Type B pancreatic cell (in vitro differentiated cells): Measurements from ENCODE around the gene WASF3. TPM values are rescaled to one million over a fixed set of nuclear protein-coding genes. Genes with fewer than 3 reads are reported as not detected.

Experiments
- DNase-seq: peaks from one replicate; pipeline ENCODE4 v3.0.0; 2021; ENCODE audit warnings: mixed read lengths; ENCODE audit not compliant: unreplicated experiment; ENCODE audit errors: extremely low spot score
- H3K27ac Mint-ChIP-seq: 2 replicates; pipeline ENCODE4 v1.8.0; 2021; ENCODE audit warnings: mild to moderate bottlenecking, mixed read lengths
- H3K27me3 Mint-ChIP-seq: 2 replicates; pipeline ENCODE4 v1.8.0; 2021; ENCODE audit warnings: mixed read lengths
- H3K36me3 Mint-ChIP-seq: 2 replicates; pipeline ENCODE4 v1.8.0; 2021; ENCODE audit warnings: mixed read lengths
- H3K4me1 Mint-ChIP-seq: one replicate; pipeline ENCODE4 v1.8.0; 2021; ENCODE audit warnings: mixed read lengths; ENCODE audit not compliant: unreplicated experiment
- H3K4me3 Mint-ChIP-seq: 2 replicates; pipeline ENCODE4 v1.8.0; 2021; ENCODE audit warnings: mild to moderate bottlenecking, mixed read lengths
- H3K9me3 Mint-ChIP-seq: 2 replicates; pipeline ENCODE4 v1.8.0; 2021; ENCODE audit warnings: mixed read lengths
- total RNA-seq: library from RNA; stranded (reverse); gene quantifications from 2 replicates; pipeline ENCODE4 v1.2.1, GENCODE V29; 2021; ENCODE audit warnings: low replicate concordance
- TF ChIP-seq, protein P1 (sequence below): fragments of 200-600 bp; sonication (generic); conservative IDR thresholded peaks from 2 replicates; pipeline ENCODE4 v1.5.0; 2021; ENCODE audit warnings: antibody characterized with exemption, mild to moderate bottlenecking

The WASF3 gene
- total RNA-seq, 1 donor from 2014 or later = 40.2 TPM

DNA sequence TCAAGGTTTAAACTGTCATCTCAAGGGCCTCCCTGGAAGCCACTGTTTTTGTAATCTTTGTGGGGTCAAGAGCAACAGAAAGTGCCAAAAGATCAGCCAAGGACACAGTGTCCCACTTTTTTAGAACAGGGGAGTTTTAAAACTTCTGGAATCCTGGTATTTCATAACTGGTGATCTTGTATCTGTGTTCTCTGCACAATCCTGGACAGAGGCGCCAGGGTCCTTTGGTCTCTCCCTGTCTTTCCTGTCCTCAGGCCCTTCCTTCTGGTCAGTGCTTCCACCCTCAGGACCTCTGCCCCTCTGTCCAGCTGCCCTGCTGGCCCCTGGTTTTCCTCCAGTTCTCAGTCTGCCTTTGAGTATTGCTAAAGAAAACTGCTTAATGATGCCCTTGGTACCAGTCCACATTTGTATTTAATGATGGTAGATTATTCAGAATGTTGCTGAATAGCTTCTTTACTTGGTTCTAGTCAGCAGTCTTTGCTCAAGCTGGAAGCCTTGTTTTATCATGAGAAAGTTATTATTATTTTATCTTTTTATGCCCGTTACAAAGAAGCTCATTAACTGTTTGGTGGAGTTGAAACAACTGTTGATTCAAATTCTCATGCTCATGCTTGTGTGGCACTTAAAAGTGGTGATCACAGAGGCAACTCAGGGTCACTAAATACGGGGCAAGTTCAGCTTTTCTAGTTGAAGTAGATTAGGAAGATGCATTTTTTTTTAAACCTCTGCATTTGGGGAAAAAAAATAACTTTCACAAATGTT lies 47.5 kb downstream of the WASF3 start:
- no peak overlapping the region for H3K4me3 Mint-ChIP-seq
- DNase-seq = no peak
- H3K27me3 Mint-ChIP-seq = no peaks in the 10 kb centered on the region
- H3K27ac Mint-ChIP-seq = no peak overlapping the region
- H3K4me1 Mint-ChIP-seq = peaks cover 39% of the 10 kb centered on the region
- H3K36me3 Mint-ChIP-seq = no peaks in the 10 kb centered on the region
- TF ChIP-seq, protein P1, sequence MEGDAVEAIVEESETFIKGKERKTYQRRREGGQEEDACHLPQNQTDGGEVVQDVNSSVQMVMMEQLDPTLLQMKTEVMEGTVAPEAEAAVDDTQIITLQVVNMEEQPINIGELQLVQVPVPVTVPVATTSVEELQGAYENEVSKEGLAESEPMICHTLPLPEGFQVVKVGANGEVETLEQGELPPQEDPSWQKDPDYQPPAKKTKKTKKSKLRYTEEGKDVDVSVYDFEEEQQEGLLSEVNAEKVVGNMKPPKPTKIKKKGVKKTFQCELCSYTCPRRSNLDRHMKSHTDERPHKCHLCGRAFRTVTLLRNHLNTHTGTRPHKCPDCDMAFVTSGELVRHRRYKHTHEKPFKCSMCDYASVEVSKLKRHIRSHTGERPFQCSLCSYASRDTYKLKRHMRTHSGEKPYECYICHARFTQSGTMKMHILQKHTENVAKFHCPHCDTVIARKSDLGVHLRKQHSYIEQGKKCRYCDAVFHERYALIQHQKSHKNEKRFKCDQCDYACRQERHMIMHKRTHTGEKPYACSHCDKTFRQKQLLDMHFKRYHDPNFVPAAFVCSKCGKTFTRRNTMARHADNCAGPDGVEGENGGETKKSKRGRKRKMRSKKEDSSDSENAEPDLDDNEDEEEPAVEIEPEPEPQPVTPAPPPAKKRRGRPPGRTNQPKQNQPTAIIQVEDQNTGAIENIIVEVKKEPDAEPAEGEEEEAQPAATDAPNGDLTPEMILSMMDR = no peak
- no peaks in the 10 kb centered on the region for H3K9me3 Mint-ChIP-seq

DNA sequence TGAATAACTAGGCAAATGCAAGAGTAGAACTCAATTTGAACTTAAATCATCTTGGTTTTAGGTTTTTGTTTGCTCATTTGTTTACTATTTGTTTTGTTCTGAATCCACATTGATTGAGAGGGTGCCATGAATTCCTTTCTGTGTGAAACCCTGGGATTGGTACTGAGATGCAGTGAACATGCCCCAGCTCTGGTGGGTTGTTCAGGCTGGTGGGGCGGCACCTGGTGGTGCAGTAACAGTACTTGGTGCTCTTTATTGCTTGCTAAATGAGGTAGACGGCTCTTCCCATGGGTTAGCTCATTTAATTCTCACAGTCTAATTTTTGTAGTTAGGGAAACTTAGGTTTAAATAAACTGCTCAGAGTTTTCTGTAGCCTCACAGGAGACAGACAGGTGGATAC lies 48.4 kb downstream of the WASF3 start:
- H3K9me3 Mint-ChIP-seq = no peaks in the 10 kb centered on the region
- H3K27ac Mint-ChIP-seq = no peak overlapping the region
- DNase-seq = no peak
- H3K36me3 Mint-ChIP-seq = peaks cover 5% of the 10 kb centered on the region
- TF ChIP-seq, protein P1 = no peak
- H3K4me3 Mint-ChIP-seq = no peak overlapping the region
- H3K27me3 Mint-ChIP-seq = no peaks in the 10 kb centered on the region
- H3K4me1 Mint-ChIP-seq = peaks cover 30% of the 10 kb centered on the region

DNA sequence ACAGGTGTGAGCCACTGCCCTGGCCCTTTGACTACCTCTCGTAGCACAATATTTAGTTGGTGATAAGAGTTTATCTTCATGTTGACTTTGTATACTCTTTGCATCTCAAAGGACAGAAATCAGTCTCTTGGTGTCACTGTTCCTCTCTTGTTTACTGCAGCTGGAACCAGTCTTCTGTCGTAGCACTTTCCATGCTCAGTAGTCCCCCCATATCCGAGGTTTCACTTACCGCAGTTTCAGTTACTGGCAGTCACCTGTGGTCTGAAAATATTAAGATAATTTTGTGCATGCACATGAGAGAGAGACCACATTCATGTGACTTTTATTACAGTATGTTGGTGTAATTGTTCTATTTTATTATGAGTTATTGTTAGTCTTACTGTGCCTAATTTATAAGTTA lies 49.1 kb downstream of the WASF3 start:
- H3K4me3 Mint-ChIP-seq = no peak overlapping the region

DNA sequence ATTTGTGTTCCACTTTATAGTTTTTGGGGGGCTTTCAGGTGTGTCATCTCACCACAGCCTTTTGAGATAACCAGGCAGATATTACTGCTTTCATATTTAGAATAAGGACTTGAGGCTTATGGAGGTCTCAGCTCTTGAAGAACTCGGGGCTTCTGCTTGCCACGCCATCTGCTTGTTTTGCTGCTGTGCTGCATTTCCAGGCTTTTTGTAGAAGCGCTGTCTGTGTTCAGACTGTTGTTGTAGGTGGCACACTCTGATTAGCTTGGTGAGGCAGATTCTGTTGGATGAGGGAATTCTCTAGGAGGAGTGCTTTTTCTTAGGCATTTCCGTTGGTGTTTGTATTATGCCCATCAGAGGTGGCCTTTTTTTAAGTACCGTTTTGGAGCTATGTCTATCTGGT lies 57.2 kb downstream of the WASF3 start:
- peaks cover 20% of the 10 kb centered on the region for H3K36me3 Mint-ChIP-seq
- no peak overlapping the region for H3K27ac Mint-ChIP-seq
- H3K27me3 Mint-ChIP-seq = no peaks in the 10 kb centered on the region
- no peaks in the 10 kb centered on the region for H3K4me1 Mint-ChIP-seq
- no peak overlapping the region for H3K4me3 Mint-ChIP-seq
- TF ChIP-seq, protein P1 = no peak
- no peaks in the 10 kb centered on the region for H3K9me3 Mint-ChIP-seq
- DNase-seq = no peak

More for the DNA sequence above, 49.1 kb downstream of the WASF3 start:
- H3K36me3 Mint-ChIP-seq = peaks cover 5% of the 10 kb centered on the region
- no peak overlapping the region for H3K27ac Mint-ChIP-seq
- TF ChIP-seq, protein P1 = no peak
- H3K27me3 Mint-ChIP-seq = no peaks in the 10 kb centered on the region
- DNase-seq = no peak
- no peaks in the 10 kb centered on the region for H3K9me3 Mint-ChIP-seq
- H3K4me1 Mint-ChIP-seq = peaks cover 23% of the 10 kb centered on the region

DNA sequence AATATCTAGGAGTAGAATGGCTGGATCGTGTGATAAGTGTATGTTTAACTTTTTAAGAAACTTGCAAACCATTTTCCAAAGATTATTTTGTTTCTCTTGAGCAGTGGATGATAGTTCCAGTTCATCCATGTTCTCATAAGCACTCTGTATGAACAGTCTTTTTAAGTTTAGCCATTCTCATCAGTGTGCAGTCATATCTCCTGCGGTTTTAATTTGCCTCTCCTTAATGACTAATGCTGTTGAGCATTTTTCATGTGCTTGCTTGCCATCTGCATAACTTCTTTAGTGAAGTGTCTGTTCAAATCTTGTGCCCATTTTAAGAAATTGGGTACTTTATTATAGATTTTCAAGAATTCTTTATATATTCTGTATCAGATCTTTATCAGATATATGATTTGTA lies 58.6 kb downstream of the WASF3 start:
- H3K4me1 Mint-ChIP-seq = no peaks in the 10 kb centered on the region
- no peak overlapping the region for H3K4me3 Mint-ChIP-seq
- H3K27ac Mint-ChIP-seq = no peak overlapping the region
- peaks cover 16% of the 10 kb centered on the region for H3K36me3 Mint-ChIP-seq
- no peak for DNase-seq
- TF ChIP-seq, protein P1 = no peak
- no peaks in the 10 kb centered on the region for H3K9me3 Mint-ChIP-seq
- no peaks in the 10 kb centered on the region for H3K27me3 Mint-ChIP-seq
